Activated CD4-positive, alpha-beta T cell treated with anti-CD3 and anti-CD28 coated beads for 1 hour (primary cell): ENCODE results near the gene MMP2.

Source experiments
- DNase-seq: peaks from one replicate; pipeline ENCODE4 v3.0.0-alpha.2; 2020

Gene MMP2

DNA sequence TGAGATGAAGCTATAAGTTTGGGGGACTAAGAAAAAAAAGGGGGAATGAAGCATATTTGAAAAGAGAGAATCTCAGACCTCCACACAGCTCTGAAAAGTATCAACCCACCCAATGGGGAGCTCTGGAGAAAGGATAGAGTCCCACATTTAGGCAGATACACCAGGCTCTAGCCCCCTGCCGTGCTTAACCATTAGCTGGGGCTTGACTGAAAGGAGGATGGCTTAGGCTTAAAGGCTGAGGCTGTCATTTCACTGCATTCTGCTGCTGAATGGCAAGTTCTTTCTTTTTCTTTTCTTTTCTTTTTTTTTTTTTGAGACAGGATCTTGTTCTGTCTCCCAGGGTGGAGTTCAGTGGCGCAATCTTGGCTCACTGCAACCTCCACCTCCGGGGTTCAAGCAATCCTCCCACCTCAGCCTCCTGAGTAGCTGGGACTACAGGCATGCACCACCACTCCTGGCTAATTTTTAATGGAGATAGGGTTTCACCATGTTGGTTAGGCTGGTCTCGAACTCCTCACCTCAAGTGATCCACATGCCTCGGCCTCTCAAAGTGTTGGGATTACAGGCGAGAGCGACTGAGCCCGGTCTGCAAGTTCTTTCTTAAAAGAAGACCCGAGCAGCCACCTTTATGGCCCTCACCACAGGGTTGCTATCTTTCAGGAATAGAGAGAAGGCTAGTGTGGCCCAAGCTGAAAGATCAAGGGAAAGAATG, 9.0 kb upstream of the MMP2 start:
- DNase-seq = no peak

DNA sequence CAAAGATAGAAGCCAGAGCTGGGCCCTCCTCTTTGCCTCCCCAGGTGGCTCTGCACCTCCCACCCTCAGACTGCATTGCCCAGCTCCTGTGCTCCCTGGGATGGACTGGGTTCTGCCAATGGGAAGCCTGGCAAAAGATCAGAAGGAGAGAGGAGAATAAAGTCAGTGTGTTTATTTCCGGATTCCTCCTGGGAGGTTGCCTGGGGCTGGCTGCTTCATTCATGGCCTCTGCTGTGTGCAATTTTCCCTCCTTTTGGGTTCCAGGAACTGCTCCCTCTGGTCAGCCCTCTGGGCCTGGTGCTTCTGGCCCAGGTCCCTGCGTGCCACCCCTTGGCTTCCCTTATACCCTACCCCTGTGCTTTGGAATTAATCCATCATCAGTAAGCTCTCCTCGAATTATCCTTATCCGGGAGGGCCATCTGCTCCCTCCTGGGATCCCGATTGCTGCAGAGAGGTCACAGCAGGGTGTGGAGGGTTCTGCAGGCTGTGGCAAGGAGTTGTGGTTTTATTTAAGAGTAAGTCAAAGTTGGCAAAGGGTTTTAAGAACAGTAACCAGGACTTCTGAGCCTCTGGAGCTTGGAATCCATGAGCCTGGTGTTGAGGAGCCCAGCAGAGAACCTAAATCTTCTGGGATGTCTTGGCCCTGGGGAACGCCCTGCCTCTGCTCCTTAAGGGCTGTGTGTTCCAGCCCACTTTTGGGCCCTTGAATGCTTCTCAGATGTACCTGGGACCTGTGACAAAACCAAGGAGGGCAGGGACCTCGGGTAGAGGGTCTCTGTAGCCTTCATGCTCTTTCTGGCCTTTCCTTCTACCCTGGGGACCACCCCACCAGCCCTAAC, 8.2 kb upstream of the MMP2 start:
- no peak for DNase-seq

DNA sequence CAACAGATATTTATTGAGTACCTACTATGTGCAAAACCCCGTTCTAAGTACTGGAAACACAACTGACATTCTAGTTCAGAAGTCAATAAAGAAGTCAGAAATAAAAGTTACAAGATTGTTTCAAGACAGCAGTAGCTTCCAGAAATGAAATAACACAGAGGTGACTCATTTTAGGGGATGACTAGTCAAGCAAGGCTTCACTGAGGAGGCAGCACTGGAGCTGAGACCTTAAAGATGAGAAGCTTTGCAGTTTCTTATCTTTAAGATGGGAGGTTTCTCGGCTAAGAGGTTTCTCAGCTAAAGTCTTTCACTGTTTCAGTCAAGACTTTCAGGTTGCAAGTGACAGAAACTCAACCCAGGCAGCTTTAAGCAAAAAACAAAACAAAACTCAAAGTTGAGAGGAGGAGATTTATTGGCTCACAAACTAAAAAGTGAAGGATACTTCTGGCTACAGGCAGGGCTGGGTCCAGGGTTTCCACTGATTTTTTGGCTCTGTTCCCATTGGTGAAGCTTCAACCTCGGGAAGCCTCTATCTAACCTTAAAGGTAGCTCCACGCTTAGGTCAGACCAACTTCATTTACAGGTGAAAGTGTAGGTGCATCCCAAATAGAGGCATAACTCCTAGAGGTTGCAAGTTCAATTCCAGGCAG, 7.4 kb upstream of the MMP2 start:
- DNase-seq = no peak

DNA sequence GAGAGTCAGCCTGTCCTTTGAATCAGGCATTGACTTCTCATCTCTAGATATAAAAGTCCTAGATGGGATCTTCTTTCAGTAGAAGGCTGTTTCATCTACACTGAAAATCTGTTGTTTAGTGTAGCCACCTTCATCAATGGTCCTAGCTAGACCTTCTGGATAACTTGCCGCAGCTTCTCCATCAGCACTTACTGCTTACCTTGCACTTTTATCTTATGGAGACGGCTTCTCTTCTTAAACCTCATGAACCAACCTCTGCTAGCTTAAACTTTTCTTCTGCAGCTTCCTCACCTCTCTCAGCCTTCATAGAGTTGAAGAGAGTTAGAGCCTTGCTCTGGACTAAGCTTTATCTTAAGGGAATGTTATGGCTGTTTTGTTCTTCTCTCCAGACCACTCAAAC, 5.4 kb upstream of the MMP2 start:
- DNase-seq = no peak

DNA sequence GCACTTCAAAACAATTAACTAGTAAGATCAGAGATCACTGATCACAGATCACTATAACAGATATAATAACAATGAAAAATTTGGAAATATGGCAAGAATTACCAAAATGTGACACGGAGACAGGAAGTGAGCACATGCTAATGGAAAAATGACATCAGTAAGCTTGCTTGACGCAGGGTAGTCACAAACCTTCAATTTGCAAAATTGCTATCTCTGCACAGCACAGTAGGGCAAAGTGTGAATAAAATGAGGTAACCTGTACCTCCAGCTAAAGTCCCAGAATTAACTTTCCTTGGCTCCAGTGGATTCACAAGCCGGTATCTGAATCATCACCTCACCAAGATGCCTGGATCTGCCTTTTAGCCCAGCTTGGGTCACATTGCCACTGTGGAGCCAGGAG, 4.2 kb upstream of the MMP2 start:
- no peak for DNase-seq

DNA sequence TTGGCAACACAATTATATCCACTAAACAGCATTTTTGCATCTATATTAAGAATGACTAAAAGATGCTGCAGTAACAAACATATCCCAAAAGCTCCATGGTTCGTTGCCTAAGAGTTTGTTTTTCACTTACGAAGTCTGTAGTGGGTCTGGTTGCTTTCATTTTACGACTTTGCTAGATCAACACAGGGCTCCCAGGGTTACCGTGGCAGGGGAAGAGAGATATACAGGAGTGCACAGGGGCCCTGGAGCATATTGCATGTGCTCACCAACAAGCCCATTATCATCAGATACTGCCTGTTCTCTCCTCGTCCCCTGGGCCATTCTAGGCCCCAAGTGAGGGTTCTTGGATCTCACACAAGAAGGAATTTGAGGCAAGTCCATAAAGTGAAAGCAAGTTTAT, 3.1 kb upstream of the MMP2 start:
- DNase-seq = no peak

DNA sequence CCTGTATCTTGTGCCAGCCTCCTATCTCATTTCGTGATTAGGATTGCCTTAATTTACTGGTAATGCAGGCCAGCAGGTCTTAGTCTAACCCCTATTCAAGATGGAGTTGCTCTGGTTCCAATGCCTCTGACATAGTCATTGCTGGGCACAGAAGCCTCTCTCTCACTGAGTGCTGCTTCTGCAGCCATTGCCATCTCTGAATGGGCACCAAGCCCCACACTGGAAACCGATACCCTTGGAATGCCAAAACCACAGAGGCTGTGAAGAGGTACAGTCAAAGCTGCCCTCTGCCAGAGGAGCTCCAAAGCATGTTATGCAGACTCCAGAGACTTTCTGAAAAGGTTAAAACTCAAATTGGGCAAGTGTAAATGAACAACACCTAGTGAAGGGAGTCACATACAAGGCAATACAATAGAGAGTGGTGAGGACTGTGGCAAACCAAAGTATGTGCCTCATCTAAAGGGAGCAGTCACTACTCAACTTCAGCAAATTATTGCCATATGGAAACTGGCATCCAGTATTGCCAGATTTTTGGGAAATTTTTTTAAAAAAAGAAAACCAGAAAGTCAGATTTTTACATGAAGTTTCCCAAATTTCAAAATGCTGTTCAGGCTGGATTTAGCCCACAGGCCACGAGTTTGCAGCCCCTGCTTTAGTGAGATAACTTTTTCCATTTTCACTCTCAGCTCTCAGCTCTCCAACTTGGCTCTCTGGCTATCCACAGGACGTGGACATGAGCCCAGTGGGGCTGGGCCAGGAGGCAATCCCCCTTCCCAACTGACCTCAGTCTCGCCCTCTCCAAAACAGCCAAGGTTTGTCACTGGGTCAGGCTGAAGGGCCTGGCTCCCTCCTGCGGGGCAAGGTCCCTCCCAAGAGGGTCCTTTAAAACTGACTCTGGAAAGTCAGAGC, 2.1 kb upstream of the MMP2 start:
- DNase-seq = no peak

DNA sequence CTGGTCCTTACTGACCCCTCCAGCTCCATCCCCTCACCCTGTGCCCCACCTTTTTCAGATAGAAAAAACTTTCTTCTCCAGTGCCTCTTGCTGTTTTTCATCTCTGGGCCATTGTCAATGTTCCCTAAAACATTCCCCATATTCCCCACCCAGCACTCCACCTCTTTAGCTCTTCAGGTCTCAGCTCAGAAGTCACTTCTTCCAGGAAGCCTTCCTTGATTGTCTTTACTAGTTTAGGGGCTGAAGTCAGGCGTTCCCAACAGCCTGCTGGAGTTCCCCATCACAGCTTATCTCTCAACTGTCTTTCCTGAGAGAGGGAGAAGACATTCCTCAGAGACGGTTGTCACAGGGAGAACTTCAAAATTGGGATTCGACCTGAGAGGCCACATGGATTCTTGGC, 1.3 kb upstream of the MMP2 start:
- DNase-seq = no peak

DNA sequence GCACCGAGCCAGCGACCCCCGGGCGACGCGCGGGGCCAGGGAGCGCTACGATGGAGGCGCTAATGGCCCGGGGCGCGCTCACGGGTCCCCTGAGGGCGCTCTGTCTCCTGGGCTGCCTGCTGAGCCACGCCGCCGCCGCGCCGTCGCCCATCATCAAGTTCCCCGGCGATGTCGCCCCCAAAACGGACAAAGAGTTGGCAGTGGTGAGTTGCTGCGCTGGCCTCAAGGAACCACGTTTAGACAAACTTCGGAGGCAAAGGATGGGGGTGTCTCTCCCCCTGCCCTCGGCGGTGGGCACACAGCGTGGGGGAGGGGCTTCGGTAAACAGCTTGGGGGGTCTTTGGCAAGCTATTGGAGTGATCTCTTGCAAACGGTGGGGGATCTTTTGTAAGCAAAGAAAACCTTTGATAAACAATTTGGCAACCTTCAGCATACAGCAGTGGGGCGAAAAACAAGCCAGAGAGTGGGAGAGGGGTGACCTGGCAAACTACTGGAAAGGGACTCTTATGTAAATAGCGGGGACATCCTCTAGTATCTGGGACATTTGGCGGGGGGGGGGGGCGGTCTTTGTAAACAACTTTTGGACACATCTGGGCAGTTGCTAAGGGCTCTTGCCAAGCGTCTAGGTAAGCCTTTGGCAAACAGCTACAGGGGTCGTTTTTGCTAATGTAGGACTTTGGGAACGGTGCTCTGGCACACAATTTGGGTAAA, 587 bp downstream of the MMP2 start:
- no peak for DNase-seq

DNA sequence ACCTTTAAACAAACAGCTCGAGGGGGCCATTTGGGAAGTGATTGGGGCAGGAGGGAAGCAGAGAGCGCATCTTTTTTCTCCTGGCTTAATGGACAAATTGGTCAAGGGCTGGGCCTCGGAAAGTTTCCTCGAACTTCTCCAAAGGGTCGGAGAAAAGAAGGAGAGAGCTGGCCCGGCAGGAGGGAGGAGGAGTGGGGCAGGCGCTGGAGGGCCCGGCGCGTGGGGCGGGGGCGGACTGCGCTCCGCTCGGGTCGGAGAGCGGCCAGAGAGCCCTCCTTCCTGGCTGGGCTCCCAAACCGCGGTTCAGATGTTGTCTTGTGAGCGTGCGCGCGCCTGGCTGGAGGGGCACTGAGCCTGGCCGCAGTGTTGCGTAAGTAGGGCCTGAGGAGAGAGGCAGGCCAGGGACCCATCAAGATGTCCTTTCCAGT, 1.2 kb downstream of the MMP2 start:
- DNase-seq = no peak

DNA sequence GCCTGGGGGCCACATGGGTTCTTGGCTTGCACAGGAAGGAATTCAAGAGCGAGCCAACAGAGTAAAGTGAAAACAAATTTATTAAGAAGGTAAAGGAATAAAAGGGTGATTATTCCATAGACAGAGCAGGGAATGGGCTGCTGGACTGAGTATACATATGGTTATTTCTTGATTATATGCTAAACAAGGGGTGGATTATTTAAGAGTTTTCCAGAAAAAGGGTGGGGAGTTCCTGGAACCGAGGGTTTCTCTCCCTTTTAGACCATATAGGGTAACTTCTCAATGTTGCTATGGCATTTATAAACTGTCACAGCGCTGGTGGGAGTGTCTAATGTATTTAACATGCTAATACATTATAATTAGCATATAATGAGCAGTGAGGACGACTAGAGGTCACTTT, 2.0 kb downstream of the MMP2 start:
- DNase-seq = no peak

DNA sequence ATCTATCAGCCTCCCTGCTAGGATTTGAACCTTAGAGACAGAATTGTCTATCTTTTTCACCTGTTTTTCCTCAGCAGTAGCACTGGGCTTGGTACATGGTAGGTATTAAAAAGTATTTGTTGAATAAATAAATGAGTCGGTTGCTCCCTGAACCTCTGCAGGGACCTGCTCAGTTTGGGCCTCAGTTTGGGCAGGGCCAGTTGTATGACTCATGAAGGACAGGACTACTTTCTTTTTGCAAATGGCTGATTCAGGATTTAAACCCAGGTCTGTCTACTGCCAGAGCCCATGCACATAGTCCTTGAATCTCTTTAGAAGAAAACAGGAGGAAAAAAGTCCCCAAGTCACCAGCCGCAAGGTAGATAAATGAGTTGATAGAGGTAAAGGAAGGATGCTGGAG, 3.1 kb downstream of the MMP2 start:
- DNase-seq = no peak

DNA sequence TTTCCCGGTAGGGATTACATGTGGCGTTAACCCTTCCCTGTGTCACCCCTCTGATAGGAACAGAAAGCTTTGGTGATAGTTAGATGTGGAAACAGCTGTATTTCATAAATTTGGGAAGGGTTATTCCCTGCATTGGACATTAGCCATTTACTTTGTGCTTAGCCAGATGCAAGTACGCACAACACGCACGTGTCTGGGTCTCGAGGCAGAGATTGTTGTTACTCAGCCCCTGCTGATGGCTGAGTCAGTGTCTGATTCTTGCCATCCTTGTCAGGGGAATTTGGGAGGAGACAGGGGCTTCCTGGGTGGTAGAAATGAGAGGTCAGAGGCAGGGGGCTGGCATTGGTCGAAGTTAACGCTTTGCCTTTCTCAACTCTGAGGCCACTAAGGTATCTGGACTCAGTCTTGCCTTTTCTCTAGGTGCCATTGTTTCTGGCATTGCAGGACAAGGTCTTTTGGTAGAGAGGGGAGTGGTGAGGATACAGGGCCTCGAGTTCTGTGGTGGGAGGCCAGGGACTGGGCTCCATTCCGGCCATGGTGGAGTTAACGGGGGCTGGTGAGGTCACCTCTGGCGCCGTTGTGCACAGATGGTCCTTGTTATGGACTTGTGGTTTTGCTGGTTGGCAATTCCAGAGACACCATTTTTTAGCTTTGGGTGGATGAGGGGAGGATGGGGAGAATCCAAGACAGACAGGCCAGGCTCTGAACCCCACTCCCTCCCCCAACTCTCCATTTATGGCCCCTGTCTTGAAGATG, 8.2 kb downstream of the MMP2 start:
- no peak for DNase-seq

DNA sequence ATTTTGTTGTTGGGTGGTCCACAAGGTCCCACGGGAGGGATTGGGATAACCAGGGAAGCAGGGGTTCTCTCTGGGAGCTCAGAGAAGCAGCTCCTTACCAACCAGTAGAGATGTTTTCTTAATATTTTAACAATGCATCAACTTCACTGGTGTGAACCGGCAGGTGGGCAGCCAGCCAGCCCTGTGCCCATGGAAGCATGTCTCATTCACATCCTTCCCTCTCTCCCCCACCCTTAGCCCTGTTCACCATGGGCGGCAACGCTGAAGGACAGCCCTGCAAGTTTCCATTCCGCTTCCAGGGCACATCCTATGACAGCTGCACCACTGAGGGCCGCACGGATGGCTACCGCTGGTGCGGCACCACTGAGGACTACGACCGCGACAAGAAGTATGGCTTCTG, 9.3 kb downstream of the MMP2 start:
- no peak for DNase-seq

DNA sequence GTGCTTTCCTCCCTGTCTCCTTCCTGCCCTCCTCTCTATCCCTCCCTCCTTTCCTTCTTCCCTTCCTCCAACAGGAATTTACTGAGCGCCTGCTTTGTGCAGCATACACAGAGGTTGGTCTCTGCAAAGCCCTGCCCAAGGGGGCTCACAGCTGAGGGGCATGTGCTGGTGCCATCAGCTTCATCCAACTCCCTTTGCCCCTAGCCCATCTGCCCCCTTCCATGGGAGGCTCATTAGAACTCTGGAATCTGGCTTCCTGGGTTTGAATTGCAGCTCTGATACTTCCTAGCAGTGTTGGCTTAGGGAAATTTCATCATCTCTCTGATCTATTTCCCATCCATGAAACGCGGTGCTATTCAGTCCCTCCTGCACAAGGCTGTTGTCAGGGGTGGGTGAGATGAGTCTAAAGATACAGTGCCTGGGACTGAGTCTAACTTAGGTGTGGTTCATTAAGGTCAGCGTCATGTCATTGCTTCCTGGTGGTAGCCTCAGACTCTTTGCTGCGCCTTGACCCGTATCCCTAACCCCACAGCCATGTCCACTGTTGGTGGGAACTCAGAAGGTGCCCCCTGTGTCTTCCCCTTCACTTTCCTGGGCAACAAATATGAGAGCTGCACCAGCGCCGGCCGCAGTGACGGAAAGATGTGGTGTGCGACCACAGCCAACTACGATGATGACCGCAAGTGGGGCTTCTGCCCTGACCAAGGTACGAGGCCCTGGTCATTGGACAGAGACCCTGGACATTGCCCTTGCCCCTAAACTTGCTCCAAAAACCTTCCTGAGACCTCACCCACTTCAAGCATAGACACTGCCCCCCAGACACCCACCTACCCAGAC, 10.3 kb downstream of the MMP2 start:
- DNase-seq = no peak

DNA sequence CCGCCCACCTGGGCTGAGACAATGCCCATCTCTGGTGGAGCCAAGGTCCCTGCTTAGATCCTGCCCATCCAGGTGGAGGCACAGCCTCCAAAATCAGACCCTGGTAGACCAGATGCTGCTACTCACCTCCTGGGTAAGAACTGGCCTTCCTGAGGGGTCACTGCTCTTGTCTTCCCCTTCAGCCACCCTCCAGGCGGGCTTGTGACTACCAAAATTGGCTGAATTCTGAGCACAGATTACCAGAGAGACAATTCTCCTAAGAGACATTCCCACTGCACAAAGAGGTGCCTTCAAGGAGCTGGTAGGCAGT, 10.9 kb downstream of the MMP2 start:
- no peak for DNase-seq

DNA sequence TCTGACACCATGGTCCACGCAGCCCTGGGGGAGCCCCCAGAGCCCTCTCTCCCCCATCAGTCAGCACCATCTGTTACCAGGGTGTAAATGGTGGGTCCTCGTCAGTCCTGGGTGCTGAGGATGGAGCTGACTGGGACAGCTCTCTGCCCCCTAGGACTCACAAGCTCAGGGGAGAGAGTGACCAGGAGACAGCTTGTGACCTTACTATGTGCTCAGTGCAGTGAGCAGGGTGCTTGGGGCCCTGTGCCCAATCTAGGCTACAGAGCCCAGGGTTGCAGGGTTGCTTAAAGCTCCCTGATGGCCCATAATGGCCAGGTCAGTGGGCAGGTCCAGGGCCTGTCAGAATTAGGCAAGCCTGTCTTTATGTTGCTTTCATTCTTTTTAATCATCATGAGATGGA, 11.3 kb downstream of the MMP2 start:
- DNase-seq = no peak

DNA sequence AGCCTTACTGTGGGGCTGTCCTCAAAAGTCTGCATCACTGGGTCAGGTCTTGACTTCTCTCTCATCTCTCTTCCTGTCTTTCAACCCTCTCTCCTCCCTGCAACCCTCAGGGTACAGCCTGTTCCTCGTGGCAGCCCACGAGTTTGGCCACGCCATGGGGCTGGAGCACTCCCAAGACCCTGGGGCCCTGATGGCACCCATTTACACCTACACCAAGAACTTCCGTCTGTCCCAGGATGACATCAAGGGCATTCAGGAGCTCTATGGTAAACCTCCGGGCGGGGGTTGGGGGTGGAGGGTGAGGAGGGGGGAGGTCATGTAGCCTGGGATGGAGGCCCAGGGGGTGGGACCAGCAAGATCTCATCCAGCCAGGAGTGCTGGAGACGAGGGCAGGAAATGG, 12.7 kb downstream of the MMP2 start:
- DNase-seq = no peak

DNA sequence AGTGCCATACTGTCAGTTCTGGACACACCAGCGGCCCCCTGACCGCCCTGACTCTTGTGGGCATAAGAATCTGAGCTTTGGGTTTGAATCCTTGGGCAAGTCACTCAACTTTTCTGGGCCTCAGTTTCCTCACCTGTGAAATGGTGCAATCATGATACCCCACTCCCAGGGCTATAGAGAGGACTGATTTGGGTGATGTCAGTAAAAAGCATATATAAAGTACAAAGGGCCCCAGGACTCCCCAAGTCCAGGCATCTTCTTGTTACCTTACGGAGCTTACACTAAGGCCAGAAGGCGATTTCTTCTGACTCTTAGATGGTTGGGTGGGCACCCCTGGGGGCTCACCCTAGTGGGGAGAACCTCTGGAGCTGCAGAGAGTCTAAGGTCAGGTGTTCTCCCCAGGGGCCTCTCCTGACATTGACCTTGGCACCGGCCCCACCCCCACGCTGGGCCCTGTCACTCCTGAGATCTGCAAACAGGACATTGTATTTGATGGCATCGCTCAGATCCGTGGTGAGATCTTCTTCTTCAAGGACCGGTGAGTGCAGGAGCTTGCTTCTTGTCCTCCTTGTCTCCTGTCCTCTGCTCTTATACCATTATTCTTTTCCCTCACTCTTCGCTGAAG, 13.9 kb downstream of the MMP2 start:
- DNase-seq = no peak

DNA sequence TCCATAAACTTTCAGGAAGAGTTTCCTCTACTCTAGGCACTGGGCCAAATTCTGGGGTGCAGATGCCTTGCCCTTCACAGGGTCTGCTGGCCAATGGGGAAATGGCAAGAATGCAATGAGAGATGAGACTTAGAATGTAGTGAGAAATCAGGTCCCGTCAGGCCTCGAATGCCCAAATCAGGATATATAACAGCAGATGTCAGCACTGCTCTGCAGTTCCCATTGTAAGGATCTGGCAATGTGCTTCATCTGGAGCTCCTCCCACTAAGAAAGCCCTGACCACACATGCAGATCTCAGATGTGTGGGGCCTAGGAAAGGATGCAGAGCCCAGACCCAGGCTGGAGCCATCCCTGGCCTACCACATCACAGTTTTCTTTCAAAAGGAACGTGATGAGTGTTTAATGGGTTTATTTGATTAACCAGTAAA, 16.0 kb downstream of the MMP2 start:
- DNase-seq = no peak
